Natural killer cell treated with Interleukin-12 subunit alpha and Interleukin-12 subunit beta and Interleukin-15 and Interleukin-18, amount 100 ng/mL, for 72 hours (primary cell): ENCODE data around the gene FIGN. TPM values are rescaled to one million over a fixed set of nuclear protein-coding genes. Genes with fewer than 3 reads are reported as not detected.

Experiments used
- ATAC-seq, 2 donors: fragments of 150-1000 bp; cut with Tn5 transposase in 1 of 2; sonication (Bioruptor Pico), chemical (Tn5 transposase) in 1 of 2; 2 replicates each; pipeline ENCODE4 v1.10.0; 2021
- DNase-seq: peaks from one replicate; pipeline ENCODE4 v3.0.0; 2022; ENCODE audit warnings: low spot score
- H3K27ac Mint-ChIP-seq, 2 donors: 1 replicate in 1 of 2; 2 replicates in 1 of 2; pipeline ENCODE4 v1.8.0; 2022; ENCODE audit warnings: mixed read lengths in 2 of 2, mild to moderate bottlenecking in 1 of 2, moderate library complexity in 1 of 2
- H3K27me3 Mint-ChIP-seq, 2 donors: 1 replicate in 1 of 2; 2 replicates in 1 of 2; pipeline ENCODE4 v1.8.0; 2022; ENCODE audit warnings: mixed read lengths in 2 of 2
- H3K36me3 Mint-ChIP-seq: one replicate; pipeline ENCODE4 v1.8.0; 2022; ENCODE audit warnings: mixed read lengths
- H3K4me1 Mint-ChIP-seq, 2 donors: 1 replicate in 1 of 2; 2 replicates in 1 of 2; pipeline ENCODE4 v1.8.0; 2022; ENCODE audit warnings: low read depth in 2 of 2, mixed read lengths in 2 of 2, mild to moderate bottlenecking in 1 of 2
- H3K4me3 Mint-ChIP-seq: one replicate; pipeline ENCODE4 v1.8.0; 2022; ENCODE audit warnings: mixed read lengths
- H3K9me3 Mint-ChIP-seq: 2 replicates; pipeline ENCODE4 v1.8.0; 2022; ENCODE audit warnings: mixed read lengths
- total RNA-seq, 2 donors: library from RNA; stranded (reverse); gene quantifications; one replicate each; pipeline ENCODE4 v1.2.3, GENCODE V29; 2022

FIGN gene
- total RNA-seq, 2 donors from 2014 or later = not detected

DNA sequence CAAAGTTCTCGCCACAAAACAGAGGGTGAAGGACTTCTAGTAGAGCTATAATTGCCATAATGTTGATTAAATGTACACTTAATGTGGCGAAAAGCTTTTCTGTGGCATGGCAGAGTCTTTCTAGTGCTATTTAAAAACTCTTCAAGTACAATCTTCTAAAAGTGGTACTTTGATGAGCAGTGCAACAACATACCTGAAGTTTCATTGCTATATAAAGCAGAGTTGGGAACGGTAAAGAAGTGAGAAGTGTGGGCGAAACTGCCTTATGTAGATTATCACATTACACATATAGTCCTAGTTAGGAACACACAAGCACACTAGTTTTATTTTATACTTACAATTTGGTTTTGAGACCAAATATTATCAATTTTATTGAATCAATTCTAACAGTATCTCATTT, 49.5 kb downstream of the FIGN start:
- no peak overlapping the region for H3K27ac Mint-ChIP-seq
- H3K36me3 Mint-ChIP-seq = no peaks in the 10 kb centered on the region
- H3K27me3 Mint-ChIP-seq = no peaks in the 10 kb centered on the region
- H3K4me1 Mint-ChIP-seq = no peaks in the 10 kb centered on the region
- DNase-seq (no peak), ATAC-seq (no peak)
- H3K9me3 Mint-ChIP-seq = peaks cover 5% of the 10 kb centered on the region
- no peak overlapping the region for H3K4me3 Mint-ChIP-seq

DNA sequence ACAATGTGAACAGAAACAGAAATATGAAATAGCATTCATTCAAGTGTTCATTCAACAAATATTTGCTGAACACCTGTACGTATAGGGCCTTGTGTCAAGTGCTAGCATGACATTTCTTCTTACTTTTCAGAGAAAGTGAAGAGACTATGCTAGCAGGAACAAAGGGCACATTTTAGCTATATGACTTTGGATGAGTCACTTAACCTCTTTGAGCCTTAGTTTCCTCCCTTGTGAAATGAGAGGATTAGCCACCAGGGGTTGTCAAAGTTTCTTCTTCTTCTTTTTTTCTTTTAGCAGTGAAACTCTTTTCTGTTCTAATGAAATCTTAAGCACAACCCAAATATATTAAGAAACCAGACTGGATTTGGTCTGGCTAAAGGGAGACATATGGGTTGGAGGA, 53.1 kb downstream of the FIGN start:
- Mint-ChIP-seq H3K36me3 (no peaks in the 10 kb centered on the region), H3K4me3 (no peak overlapping the region), H3K27me3 (no peaks in the 10 kb centered on the region), H3K27ac (no peak overlapping the region), H3K9me3 (peaks cover 5% of the 10 kb centered on the region), H3K4me1 (no peaks in the 10 kb centered on the region)
- ATAC-seq = no peak
- DNase-seq = no peak

GRCh38 chr2:163681745-163682144, 54.1 kb downstream of the FIGN start:
- ATAC-seq (no peak), DNase-seq (no peak)
- Mint-ChIP-seq H3K4me1 (no peaks in the 10 kb centered on the region), H3K4me3 (no peak overlapping the region), H3K27ac (no peak overlapping the region), H3K27me3 (no peaks in the 10 kb centered on the region), H3K36me3 (no peaks in the 10 kb centered on the region), H3K9me3 (peaks cover 5% of the 10 kb centered on the region)

DNA sequence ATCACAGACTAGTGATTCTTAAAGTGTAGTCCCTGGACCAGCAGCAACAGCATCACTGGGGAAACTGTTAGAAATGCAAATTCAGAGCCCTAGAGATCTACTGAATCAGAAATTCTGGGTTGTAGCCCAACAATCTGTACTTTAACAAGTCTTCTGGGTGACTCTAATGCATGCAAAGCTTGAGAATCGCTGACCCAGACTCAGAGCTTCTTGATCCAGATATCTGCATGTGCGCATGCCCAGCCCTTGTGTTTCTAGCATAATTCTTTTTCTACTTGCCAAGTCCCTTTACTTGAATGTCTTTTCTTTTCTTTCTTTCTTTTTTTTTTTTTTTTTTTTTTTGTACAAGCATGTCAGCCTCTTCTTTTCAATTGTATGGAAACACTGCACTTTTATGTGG, 60.4 kb downstream of the FIGN start:
- H3K4me3 Mint-ChIP-seq = no peak overlapping the region
- no peaks in the 10 kb centered on the region for H3K4me1 Mint-ChIP-seq
- DNase-seq (no peak), ATAC-seq (no peak)
- H3K9me3 Mint-ChIP-seq = peaks cover 7% of the 10 kb centered on the region
- H3K27me3 Mint-ChIP-seq = no peaks in the 10 kb centered on the region
- H3K36me3 Mint-ChIP-seq = no peaks in the 10 kb centered on the region
- H3K27ac Mint-ChIP-seq = no peak overlapping the region

- Mint-ChIP-seq H3K4me3 (no peak overlapping the region), H3K27ac (no peak overlapping the region), H3K36me3 (no peaks in the 10 kb centered on the region), H3K4me1 (no peaks in the 10 kb centered on the region), H3K27me3 (no peaks in the 10 kb centered on the region), H3K9me3 (peaks cover 4% of the 10 kb centered on the region)
- no peak for ATAC-seq
- no peak for DNase-seq
Observed at GRCh38 chr2:163673522-163673921, 62.3 kb downstream of the FIGN start.

DNA sequence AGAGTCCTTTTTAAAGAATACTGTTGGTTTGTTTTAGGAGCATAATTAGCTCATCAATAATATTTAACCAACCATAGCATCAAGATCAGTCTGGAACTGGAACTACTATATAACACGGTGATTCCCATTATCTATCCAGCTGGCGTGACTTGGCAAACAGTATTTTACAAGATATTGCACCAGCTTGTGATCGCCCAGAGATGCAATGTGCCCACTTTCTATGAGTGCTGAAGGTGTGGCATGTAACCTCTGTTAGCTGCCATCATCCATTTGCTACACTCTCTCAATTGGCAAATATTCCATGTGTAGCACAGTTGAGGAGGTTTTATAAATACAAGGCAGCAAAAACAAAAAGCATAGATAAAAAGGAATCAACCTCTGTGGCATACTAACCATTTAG, 64.9 kb downstream of the FIGN start:
- peaks cover 13% of the 10 kb centered on the region for H3K9me3 Mint-ChIP-seq
- DNase-seq (no peak), ATAC-seq (no peak)
- H3K4me1 Mint-ChIP-seq = no peaks in the 10 kb centered on the region
- H3K36me3 Mint-ChIP-seq = no peaks in the 10 kb centered on the region
- no peak overlapping the region for H3K4me3 Mint-ChIP-seq
- no peaks in the 10 kb centered on the region for H3K27me3 Mint-ChIP-seq
- H3K27ac Mint-ChIP-seq = no peak overlapping the region

DNA sequence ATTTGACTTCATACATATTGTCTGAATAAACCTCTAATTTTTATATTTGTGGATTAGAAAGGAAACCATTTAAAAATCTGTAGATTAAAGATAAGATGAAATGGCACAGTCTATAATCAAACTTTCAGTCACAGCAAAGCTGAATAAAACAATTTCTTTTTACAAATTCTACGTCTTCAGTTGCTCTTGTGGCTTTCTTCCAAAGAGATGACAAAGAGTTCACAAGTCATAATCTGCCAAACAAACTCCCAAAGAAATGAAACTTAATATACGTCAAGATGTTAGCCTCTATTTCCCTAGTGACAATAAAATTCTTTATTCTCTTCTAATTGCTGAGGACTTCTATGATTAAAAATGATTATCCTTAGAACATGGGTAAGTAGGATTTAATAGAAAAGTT, 66.3 kb downstream of the FIGN start:
- H3K27ac Mint-ChIP-seq = no peak overlapping the region
- H3K4me1 Mint-ChIP-seq = no peaks in the 10 kb centered on the region
- H3K9me3 Mint-ChIP-seq = peaks cover 15% of the 10 kb centered on the region
- no peaks in the 10 kb centered on the region for H3K27me3 Mint-ChIP-seq
- no peaks in the 10 kb centered on the region for H3K36me3 Mint-ChIP-seq
- H3K4me3 Mint-ChIP-seq = no peak overlapping the region
- DNase-seq (no peak), ATAC-seq (no peak)

- Mint-ChIP-seq H3K27ac (no peak overlapping the region), H3K9me3 (peaks cover 14% of the 10 kb centered on the region), H3K4me1 (no peaks in the 10 kb centered on the region), H3K27me3 (no peaks in the 10 kb centered on the region), H3K36me3 (no peaks in the 10 kb centered on the region), H3K4me3 (no peak overlapping the region)
- ATAC-seq = no peak
- no peak for DNase-seq
Observed at GRCh38 chr2:163667064-163667887, 68.5 kb downstream of the FIGN start.

GRCh38 chr2:163665817-163666216, 70.0 kb downstream of the FIGN start:
- Mint-ChIP-seq H3K4me3 (no peak overlapping the region), H3K36me3 (no peaks in the 10 kb centered on the region), H3K27ac (no peak overlapping the region), H3K27me3 (no peaks in the 10 kb centered on the region), H3K9me3 (peaks cover 19% of the 10 kb centered on the region), H3K4me1 (no peaks in the 10 kb centered on the region)
- ATAC-seq (no peak), DNase-seq (no peak)

- Mint-ChIP-seq H3K9me3 (peaks cover 19% of the 10 kb centered on the region), H3K27me3 (no peaks in the 10 kb centered on the region), H3K4me1 (no peaks in the 10 kb centered on the region), H3K27ac (no peak overlapping the region), H3K36me3 (no peaks in the 10 kb centered on the region), H3K4me3 (no peak overlapping the region)
- DNase-seq = no peak
- ATAC-seq = no peak
Observed at GRCh38 chr2:163665051-163665450, 70.8 kb downstream of the FIGN start.

- Mint-ChIP-seq H3K9me3 (peaks cover 19% of the 10 kb centered on the region), H3K36me3 (no peaks in the 10 kb centered on the region), H3K27ac (no peak overlapping the region), H3K27me3 (no peaks in the 10 kb centered on the region), H3K4me1 (no peaks in the 10 kb centered on the region), H3K4me3 (no peak overlapping the region)
- no peak for DNase-seq
- no peak for ATAC-seq
Observed at GRCh38 chr2:163664610-163665009, 71.2 kb downstream of the FIGN start.

DNA sequence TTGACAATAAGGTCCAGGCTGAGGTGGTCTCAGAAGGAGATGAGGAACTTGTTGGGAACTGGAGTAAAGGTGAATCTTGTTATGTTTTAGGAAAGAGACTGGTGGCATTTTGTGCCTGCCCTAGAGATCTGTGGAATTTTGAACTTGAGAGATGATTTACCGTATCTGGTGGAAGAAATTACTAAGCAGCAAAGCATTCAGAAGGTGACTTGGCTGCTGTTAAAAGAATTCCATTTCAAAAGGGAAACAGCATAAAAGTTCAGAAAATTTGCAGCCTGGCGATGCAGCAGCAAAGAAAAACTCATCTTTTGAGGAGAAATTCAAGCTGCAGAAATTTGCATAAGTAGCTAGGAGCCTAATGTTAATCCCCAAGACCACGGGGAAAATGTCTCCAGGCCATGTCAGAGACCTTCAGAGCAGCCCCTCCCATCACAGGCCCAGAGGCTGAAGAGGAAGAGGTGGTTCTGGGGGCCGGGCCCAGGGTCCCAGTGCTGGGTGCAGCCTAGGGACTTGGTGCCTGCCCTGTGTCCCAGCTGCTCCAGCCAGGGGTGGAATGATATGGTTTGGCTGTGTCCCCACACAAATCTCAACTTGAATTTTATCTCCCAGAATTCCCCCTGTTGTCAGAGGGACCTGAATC, 73.5 kb downstream of the FIGN start:
- Mint-ChIP-seq H3K36me3 (no peaks in the 10 kb centered on the region), H3K4me1 (no peaks in the 10 kb centered on the region), H3K9me3 (peaks cover 24% of the 10 kb centered on the region), H3K4me3 (no peak overlapping the region), H3K27me3 (no peaks in the 10 kb centered on the region), H3K27ac (no peak overlapping the region)
- ATAC-seq (no peak), DNase-seq (no peak)

DNA sequence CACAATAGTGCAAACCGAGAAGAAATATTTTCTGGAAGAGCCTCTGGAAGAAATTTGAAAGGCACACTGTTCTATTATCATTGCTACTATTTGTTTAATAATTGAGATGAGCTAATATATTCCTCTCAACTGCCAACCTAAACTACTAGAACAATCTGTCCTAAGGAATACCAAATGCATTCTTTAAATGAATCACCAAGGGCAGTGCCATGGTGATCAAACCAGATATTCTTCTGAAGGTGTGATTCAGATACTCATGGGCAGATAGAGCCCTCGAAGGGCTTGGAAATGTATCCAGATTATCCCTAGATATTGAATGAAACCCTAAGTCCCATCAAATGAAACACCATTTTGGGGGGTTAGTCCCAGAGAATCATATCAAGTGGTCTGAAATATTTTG, 76.6 kb downstream of the FIGN start:
- H3K36me3 Mint-ChIP-seq = no peaks in the 10 kb centered on the region
- no peaks in the 10 kb centered on the region for H3K4me1 Mint-ChIP-seq
- no peak overlapping the region for H3K27ac Mint-ChIP-seq
- no peak overlapping the region for H3K4me3 Mint-ChIP-seq
- DNase-seq (no peak), ATAC-seq (no peak)
- no peaks in the 10 kb centered on the region for H3K27me3 Mint-ChIP-seq
- H3K9me3 Mint-ChIP-seq = peaks cover 19% of the 10 kb centered on the region

DNA sequence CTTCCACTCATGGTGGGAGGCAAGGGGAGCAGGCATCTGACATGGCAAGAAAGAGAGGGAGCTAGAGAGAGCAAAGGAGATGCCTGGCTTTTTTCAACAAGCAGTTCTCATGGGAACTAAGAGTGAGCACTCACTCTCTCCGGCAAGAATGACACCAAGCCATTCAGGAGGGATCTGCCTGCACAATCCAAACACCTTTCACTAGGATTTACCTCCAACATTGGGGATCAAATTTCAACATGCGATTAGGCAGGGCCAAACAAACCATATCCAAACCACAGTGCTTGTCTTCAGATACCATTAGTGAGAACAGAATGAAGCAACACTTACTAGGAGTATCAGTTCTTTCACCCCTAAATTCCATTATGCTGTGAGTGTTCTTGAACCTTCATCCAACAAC, 77.3 kb downstream of the FIGN start:
- peaks cover 16% of the 10 kb centered on the region for H3K9me3 Mint-ChIP-seq
- no peak for DNase-seq
- no peaks in the 10 kb centered on the region for H3K36me3 Mint-ChIP-seq
- H3K27me3 Mint-ChIP-seq = no peaks in the 10 kb centered on the region
- H3K4me1 Mint-ChIP-seq = no peaks in the 10 kb centered on the region
- H3K4me3 Mint-ChIP-seq = no peak overlapping the region
- H3K27ac Mint-ChIP-seq = no peak overlapping the region
- ATAC-seq = no peak

DNA sequence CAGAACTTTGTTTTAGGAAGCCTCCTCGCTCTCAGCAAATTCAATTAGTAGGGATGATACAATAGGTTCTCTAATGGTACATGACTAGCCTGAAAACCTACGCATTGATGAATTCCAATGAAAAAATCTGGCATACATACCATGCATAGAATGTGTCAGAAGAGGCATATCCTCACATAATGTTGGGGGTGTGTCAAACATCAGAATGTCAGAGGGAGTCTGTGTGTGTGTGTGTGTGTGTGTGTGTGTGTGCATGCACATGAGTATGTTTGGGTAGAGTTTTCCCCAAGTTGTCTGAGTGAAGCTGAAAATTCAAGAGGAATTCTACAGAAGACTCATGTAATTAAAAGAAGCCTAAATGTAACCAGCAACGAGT, 78.5 kb downstream of the FIGN start:
- no peaks in the 10 kb centered on the region for H3K36me3 Mint-ChIP-seq
- no peak overlapping the region for H3K27ac Mint-ChIP-seq
- H3K27me3 Mint-ChIP-seq = no peaks in the 10 kb centered on the region

More for the DNA sequence above, 78.5 kb downstream of the FIGN start:
- no peak overlapping the region for H3K4me3 Mint-ChIP-seq
- H3K4me1 Mint-ChIP-seq = no peaks in the 10 kb centered on the region
- H3K9me3 Mint-ChIP-seq = peaks cover 16% of the 10 kb centered on the region
- ATAC-seq (no peak), DNase-seq (no peak)
